ENCODE measurements around the gene MCM8.

MCM8 gene

GRCh38 chr20:5950271-5951031 is at the start of gene MCM8, which contains the start of gene TRMT6:
TSS of gene MCM8 (plus strand) at chr20:5950652. CDS start at chr20:5952016, 1,364 bp downstream.
TSS of gene TRMT6 (minus strand) at chr20:5950533. CDS start at chr20:5950405, 128 bp downstream.
- peak; percentile 99 for DNase-seq

GRCh38 chr20:5900908-5901307 is 49.5 kb upstream of the MCM8 start:
- DNase-seq: no peak

GRCh38 chr20:5908981-5909380 is 41.5 kb upstream of the MCM8 start:
- DNase-seq: peak; percentile 27

- DNase-seq: peak; percentile 80
Measured at GRCh38 chr20:5910186-5910585, 40.3 kb upstream of the MCM8 start.

- DNase-seq: peak; percentile 69
Measured at GRCh38 chr20:5913166-5913565, 37.3 kb upstream of the MCM8 start.

GRCh38 chr20:5914859-5915258 is 35.6 kb upstream of the MCM8 start:
- no peak for DNase-seq

GRCh38 chr20:5918856-5919625 is 31.4 kb upstream of the MCM8 start:
- DNase-seq: peak; percentile 34

- no peak for DNase-seq
Measured at GRCh38 chr20:5919626-5920544, 30.6 kb upstream of the MCM8 start.

- peak; percentile 36 for DNase-seq
Measured at GRCh38 chr20:5920581-5920980, 29.9 kb upstream of the MCM8 start.

GRCh38 chr20:5923493-5923892 is 27.0 kb upstream of the MCM8 start:
- no peak for DNase-seq

- DNase-seq: no peak
Measured at GRCh38 chr20:5925551-5925950, 24.9 kb upstream of the MCM8 start.

- peak; percentile 88 for DNase-seq
Measured at GRCh38 chr20:5927749-5928462, 22.5 kb upstream of the MCM8 start.

GRCh38 chr20:5928836-5929715 is 21.4 kb upstream of the MCM8 start:
- DNase-seq: no peak

GRCh38 chr20:5931411-5931810 is 19.0 kb upstream of the MCM8 start:
- DNase-seq: no peak

GRCh38 chr20:5932796-5933195 is 17.7 kb upstream of the MCM8 start:
- peak; percentile 13 for DNase-seq

GRCh38 chr20:5933802-5934436 is 16.5 kb upstream of the MCM8 start:
- DNase-seq: peak; percentile 78

- DNase-seq: no peak
Measured at GRCh38 chr20:5935384-5935783, 15.1 kb upstream of the MCM8 start.

- DNase-seq: no peak
Measured at GRCh38 chr20:5936238-5936637, 14.2 kb upstream of the MCM8 start.

GRCh38 chr20:5938456-5939029 is 11.9 kb upstream of the MCM8 start:
- no peak for DNase-seq

- no peak for DNase-seq
Measured at GRCh38 chr20:5945963-5946362, 4.5 kb upstream of the MCM8 start.

Measured in NCI-H69 (cell line).